Amniotic epithelial cell (primary cell): Measurements from ENCODE around the gene DLD.
A peak's percentile ranks its signal among the peaks of the same experiment; 100 is the strongest.
"Not testable (repeated sequence)": the region's sequence is repeated elsewhere in the genome, so short reads cannot be mapped to it uniquely, and the experiment has no call there.

ENCODE experiments used
- DNase-seq: peaks from one replicate; pipeline ENCODE4 v3.0.0-alpha.2; 2010; ENCODE audit warnings: low read depth

Gene DLD

DNA sequence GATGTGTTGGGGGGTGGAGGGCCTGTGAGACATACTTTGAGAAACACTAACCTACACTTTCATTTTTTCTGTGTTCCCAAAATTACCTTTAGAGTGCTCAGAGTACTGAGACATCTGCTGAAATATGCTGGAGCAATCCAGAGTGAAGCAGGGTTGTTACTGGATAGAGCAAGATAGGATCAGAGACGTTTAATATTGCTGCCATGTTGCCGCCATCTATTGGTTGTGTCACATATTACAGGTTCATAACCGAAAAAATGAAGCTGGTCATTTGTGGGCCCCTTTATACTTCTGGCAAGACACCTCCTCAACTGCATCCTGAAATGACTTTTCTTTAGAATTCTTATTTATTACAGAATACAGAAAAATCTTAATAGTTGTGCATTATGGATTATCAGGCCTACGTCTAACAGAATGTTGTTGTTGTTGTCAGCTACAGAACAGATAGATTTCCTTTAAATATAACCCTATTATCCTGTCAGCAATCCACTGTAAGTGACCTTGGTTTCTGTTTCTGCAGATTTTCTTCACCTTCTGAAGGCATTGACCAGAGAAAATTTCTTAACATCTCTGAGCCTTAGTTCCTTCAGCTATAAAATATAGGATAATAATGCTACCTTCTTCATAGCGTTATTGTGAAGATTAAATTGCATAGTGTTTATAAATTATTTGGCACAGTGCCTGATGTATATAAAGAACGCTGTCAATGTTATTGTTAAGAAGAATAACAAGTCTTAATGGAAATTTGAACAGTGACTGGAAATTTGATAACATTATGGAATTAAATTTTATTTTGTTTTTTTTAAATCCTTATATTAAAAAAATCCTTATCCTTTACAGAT lies 16.2 kb upstream of the DLD start:
- DNase-seq = peak; percentile 61

DNA sequence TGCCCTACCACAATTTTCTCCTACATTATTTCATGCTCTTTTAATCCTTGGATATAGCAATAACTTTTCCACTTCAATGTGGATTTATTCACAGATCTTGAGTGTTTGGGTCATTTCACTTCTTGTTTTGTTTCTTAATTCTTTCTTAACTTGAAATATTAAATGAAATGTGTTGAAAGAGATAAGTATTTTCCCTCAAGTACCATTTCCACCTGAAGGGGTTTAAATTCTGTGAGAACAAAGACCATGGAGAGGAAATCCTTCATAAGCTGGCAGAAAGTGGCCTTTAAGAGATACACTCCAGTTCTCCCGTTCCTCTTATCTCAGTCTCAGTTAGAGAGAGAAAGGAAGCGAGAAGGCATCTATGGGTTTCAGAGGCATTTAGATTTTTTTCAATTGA lies 14.1 kb upstream of the DLD start:
- DNase-seq = no peak

GRCh38 chr7:107877731-107878382 lies 13.1 kb upstream of the DLD start:
- no peak for DNase-seq

- DNase-seq = no peak
Measured at GRCh38 chr7:107878636-107879035, 12.3 kb upstream of the DLD start.

DNA sequence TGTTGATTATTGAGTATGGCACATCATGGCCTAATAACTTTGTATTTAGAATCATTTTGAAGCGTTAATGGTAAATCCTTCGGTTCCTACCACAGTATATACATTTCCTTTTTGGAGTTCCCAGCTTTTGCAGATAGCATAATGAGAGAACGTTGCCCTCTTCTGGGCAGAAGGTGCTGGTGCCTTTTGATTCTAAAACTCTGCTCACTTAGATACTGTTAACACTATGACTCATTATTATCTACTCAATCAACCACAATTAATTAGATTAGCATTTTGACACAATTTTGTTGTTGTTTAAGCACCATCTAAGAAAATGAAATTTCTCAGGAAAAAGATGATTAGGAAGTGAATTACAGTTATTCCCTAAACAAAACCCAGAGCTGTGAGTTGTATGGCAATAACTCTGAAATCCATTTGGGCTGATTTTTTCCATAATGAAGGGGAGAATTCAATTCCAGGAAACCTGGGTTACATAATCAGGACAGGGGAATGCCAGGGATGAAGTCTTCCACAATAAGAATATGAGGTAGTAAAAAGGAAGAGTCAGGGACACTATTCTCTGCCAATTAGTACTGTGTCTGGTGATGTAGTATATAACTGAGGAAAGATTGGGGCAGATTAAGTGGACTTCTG lies 11.5 kb upstream of the DLD start:
- DNase-seq = peak; percentile 63

DNA sequence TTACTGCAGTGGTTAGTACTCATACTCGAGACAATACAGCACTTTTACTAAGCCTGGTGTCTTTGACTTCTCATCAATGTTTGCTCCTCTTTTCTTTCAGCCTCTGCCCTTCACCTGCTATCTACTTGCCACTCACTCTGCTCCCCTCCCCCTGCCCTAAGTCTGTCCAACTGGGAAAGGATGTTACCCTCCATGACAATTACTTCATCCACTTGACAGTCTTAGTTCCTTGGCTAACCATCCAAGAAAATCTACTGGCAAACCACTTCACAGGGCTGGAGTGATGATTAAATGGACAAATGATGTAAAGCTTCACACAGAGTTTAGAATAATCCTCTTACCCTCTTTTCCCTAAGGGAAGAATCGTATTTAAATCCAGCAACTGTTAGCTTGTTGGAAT lies 8.2 kb upstream of the DLD start:
- DNase-seq = no peak

DNA sequence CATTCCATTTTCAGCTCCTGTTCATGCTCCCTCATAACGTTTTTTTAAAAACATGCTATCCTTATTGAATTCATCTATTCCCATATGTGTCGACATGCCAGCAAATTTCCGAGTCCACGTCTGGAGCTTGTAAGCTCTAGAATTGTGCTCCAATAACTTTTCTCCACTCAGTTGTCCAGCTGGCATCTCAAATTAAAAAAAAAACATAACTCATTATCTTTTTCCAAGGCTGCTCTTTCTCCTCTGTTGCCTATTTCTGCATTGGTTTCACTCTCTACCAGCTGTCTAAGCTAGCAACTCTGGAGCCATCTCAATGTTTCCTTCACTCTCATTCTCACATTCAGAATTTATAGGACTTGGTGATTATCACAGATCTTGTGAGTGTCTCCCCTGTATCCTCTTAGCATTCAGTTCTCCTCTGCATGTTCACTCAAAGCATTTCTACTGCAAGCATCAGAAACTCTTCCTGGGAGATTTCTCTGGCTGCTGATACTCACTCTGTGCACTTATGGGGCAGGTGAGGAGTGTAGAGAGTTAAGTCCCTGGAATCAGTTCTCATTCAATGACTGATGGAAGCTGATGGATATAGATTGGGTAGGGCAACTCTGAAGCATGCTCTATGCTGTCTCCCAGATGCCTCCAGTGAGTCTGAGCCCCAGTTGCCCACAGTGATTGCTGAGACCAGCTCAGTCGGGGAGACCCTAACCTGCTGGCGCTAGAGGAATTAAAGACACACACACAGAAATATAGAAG lies 6.7 kb upstream of the DLD start:
- DNase-seq = no peak

GRCh38 chr7:107887827-107888226 lies 3.2 kb upstream of the DLD start:
- DNase-seq = not testable (repeated sequence)

- no peak for DNase-seq
Measured at GRCh38 chr7:107889992-107890391, 991 bp upstream of the DLD start.

GRCh38 chr7:107890493-107890961 lies 456 bp upstream of the DLD start:
- DNase-seq = no peak

- peak; percentile 29 for DNase-seq
Measured at GRCh38 chr7:107891636-107892366, 818 bp downstream of the DLD start.

DNA sequence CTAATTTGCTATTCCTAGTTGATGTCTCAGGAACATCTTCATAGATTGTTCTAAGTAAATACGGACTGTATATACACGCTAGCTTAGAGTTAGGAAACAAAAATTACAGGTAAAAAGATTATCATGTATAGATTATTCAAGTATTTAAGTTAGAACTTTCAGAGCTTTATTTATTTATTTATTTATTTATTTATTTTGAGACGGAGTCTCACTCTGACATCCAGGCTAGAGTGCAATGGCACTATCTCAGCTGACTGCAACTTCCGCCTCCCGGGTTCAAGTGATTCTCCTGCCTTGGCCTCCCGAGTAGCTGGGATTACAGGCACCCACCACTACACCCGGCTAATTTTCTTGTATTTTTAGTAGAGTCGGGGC lies 1.4 kb downstream of the DLD start:
- DNase-seq = not testable (repeated sequence)

- no peak for DNase-seq
Measured at GRCh38 chr7:107898997-107899594, 8.1 kb downstream of the DLD start.

- DNase-seq = no peak
Measured at GRCh38 chr7:107900496-107901015, 9.6 kb downstream of the DLD start.

GRCh38 chr7:107902381-107902780 lies 11.4 kb downstream of the DLD start:
- DNase-seq = no peak

DNA sequence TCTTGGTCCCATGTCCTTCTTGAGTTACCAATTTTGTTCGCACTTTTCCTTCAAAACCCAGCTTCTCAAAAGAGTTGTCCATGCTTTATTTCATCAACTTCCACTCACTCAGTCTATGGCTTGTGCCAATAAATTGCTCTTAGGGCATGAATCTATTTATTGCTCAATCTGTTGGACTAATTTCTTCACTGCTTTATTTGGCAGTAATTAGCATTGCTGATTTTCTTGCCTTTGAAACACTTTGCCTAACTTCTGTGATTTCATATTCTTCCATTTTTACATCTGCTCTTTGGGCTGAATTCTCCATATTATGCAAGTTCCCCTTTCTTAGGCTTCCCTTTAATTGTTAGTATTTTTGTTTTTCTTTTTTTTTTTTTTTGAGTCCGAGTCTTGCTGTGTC lies 16.8 kb downstream of the DLD start:
- DNase-seq = no peak

GRCh38 chr7:107909445-107909844 lies 18.5 kb downstream of the DLD start:
- DNase-seq = no peak

DNA sequence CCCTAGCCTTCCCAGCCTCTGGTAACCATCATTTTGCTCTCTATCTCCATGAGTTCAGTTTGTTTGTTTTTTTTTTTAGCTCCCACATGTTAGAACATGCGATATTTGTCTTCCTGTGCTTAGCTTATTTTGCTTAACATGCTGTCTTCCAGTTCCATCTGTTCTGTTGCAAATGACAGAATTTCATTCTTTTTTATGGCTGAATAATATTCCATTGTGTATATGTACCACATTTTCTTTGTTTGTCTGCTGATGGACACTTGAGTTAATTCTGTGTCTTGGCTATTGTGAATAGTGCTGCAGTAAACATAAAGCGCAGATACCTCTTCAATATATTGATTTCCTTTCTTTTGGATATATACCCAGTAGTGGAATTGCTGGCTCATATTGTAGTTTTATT lies 21.0 kb downstream of the DLD start:
- no peak for DNase-seq

GRCh38 chr7:107913851-107914250 lies 22.9 kb downstream of the DLD start:
- DNase-seq = no peak

- no peak for DNase-seq
Measured at GRCh38 chr7:107914831-107915230, 23.8 kb downstream of the DLD start.

- DNase-seq = no peak
Measured at GRCh38 chr7:107915541-107915940, 24.6 kb downstream of the DLD start.
